SK-N-SH (cell line): ENCODE data around the gene UQCRC1. TPM values are rescaled to one million over a fixed set of nuclear protein-coding genes. Genes with fewer than 3 reads are reported as not detected.

ENCODE experiments used
- CTCF ChIA-PET: fragments of 300-600, 350-600 bp; formaldehyde crosslinking; extraction: SDS; loops from one replicate; lab custom pipeline; 2021; lab: Yijun Ruan, JAX
- POLR2A ChIA-PET: fragments of 350-600 bp; sonication (Branson Sonifier 250); formaldehyde crosslinking; extraction: SDS; loops from one replicate; lab custom pipeline; 2020; ENCODE audit warnings: antibody characterized with exemption, inconsistent platforms; lab: Yijun Ruan, JAX
- DNase-seq: peaks from one replicate; pipeline ENCODE4 v3.0.0; 2012
- H2AFZ ChIP-seq: fragments of 200-600 bp; sonication (generic); 2 replicates; pipeline ENCODE4 v1.8.1; 2016; ENCODE audit warnings: antibody characterized with exemption, mild to moderate bottlenecking, low read depth
- H3F3A ChIP-seq: fragments of 200-600 bp; sonication (generic); replicated peaks from 2 replicates; pipeline ENCODE3; 2016; ENCODE audit warnings: antibody characterized with exemption, mild to moderate bottlenecking; ENCODE audit not compliant: insufficient read depth
- H3K27ac ChIP-seq, 2 experiments: fragments of 200-500 bp in 1 of 2; fragments of 200-600 bp in 1 of 2; sonication (Bioruptor generic) in 1 of 2; sonication (generic), shearing (Covaris generic) in 1 of 2; 2 replicates each; pipeline versions ENCODE4 v1.5.1 to v1.6.1; 2014 to 2016; ENCODE audit warnings: low read depth in 2 of 2, inconsistent platforms in 1 of 2, low read length in 1 of 2, mild to moderate bottlenecking in 1 of 2, mixed read lengths in 1 of 2
- H3K27me3 ChIP-seq: fragments of 200-600 bp; sonication (generic), shearing (Covaris generic); 2 replicates; pipeline ENCODE4 v1.6.1; 2016; ENCODE audit warnings: mixed run types; ENCODE audit not compliant: insufficient read depth
- H3K36me3 ChIP-seq, 2 experiments: fragments of 200-500 bp in 1 of 2; fragments of 200-600 bp in 1 of 2; sonication (Bioruptor generic) in 1 of 2; sonication (generic) in 1 of 2; replicated peaks in 1 of 2; 2 replicates each; pipeline versions ENCODE3 to v1.5.1; 2014 to 2016; ENCODE audit warnings: low read length in 1 of 2, mild to moderate bottlenecking in 1 of 2; ENCODE audit not compliant: insufficient read depth in 2 of 2, control insufficient read depth in 1 of 2
- H3K4me1 ChIP-seq, 2 experiments: fragments of 200-500 bp in 1 of 2; fragments of 200-600 bp in 1 of 2; sonication (Bioruptor generic) in 1 of 2; sonication (generic), shearing (Covaris generic) in 1 of 2; 2 replicates each; pipeline versions ENCODE4 v1.5.1 to v1.6.1; 2014 to 2016; ENCODE audit warnings: low read depth in 1 of 2, low read length in 1 of 2, mixed run types in 1 of 2; ENCODE audit not compliant: insufficient read depth in 2 of 2, control insufficient read depth in 1 of 2
- H3K4me2 ChIP-seq: fragments of 200-600 bp; sonication (generic), shearing (Covaris generic); 2 replicates; pipeline ENCODE4 v1.6.1; 2017; ENCODE audit warnings: mixed run types
- H3K4me3 ChIP-seq, 2 experiments: fragments of 200-500 bp in 1 of 2; fragments of 200-600 bp in 1 of 2; sonication (Bioruptor generic) in 1 of 2; sonication (generic), shearing (Covaris generic) in 1 of 2; 2 replicates each; pipeline versions ENCODE4 v1.5.1 to v1.8.1; 2014 to 2016; ENCODE audit warnings: low read depth in 2 of 2, inconsistent platforms in 1 of 2, low read length in 1 of 2, mild to moderate bottlenecking in 1 of 2, mixed read lengths in 1 of 2, moderate library complexity in 1 of 2
- H3K79me2 ChIP-seq: fragments of 200-600 bp; sonication (generic); 2 replicates; pipeline ENCODE4 v1.8.1; 2017; ENCODE audit warnings: mild to moderate bottlenecking; ENCODE audit not compliant: insufficient read depth
- H3K9ac ChIP-seq: fragments of 200-600 bp; sonication (generic); 2 replicates; pipeline ENCODE4 v1.6.1; 2017; ENCODE audit warnings: mixed run types
- H3K9me2 ChIP-seq: fragments of 200-600 bp; sonication (generic); 2 replicates; pipeline ENCODE4 v1.6.1; 2017; ENCODE audit warnings: mixed run types
- H3K9me3 ChIP-seq: fragments of 200-600 bp; sonication (generic); 2 replicates; pipeline ENCODE4 v1.6.1; 2017; ENCODE audit warnings: mixed run types, mild to moderate bottlenecking, moderate library complexity
- H4K20me1 ChIP-seq: fragments of 200-600 bp; sonication (generic); 2 replicates; pipeline ENCODE4 v1.6.1; 2017; ENCODE audit warnings: mild to moderate bottlenecking, mixed run types; ENCODE audit not compliant: insufficient read depth
- CHD2 ChIP-seq: fragments of 150-350 bp; IDR thresholded peaks from 2 replicates; pipeline ENCODE4 v1.6.1; 2018; ENCODE audit warnings: low read length; ENCODE audit not compliant: partially characterized antibody
- EP300 ChIP-seq, 2 experiments: IDR thresholded peaks; 2 replicates each; pipeline versions ENCODE4 v1.4.0 to v1.6.1; 2012; ENCODE audit warnings: borderline replicate concordance in 1 of 2, low read depth in 1 of 2, low read length in 1 of 2
- EZH2phosphoT487 ChIP-seq: fragments of 200-600 bp; sonication (generic); IDR thresholded peaks from 2 replicates; pipeline ENCODE4 v1.6.1; 2017; ENCODE audit warnings: low read depth, mixed run types, mild to moderate bottlenecking, antibody characterized with exemption, moderate library complexity, borderline replicate concordance
- GATA2 ChIP-seq: sonication (generic); formaldehyde crosslinking; IDR thresholded peaks from 2 replicates; pipeline ENCODE4 v1.5.0; 2020; ENCODE audit warnings: mild to moderate bottlenecking, missing genetic modification reagents
- MEF2A ChIP-seq: IDR thresholded peaks from 2 replicates; pipeline ENCODE4 v1.4.0; 2012; ENCODE audit warnings: low read depth, borderline replicate concordance
- RCOR1 ChIP-seq: fragments of 150-350 bp; IDR thresholded peaks from 2 replicates; pipeline ENCODE4 v1.6.1; 2017; ENCODE audit warnings: antibody characterized with exemption, low read length
- whole genome bisulfite sequencing: methylation state at CpG from one replicate; pipeline ENCODE4 v1.1.6; 2017; ENCODE audit warnings: low lambda C conversion rate; 5-methylcytosine and 5-hydroxymethylcytosine counted together
- polyA plus RNA-seq, 3 experiments: library from polyadenylated mRNA; depleted of rRNA; stranded (reverse); fragments of >200 nt; gene quantifications; 2 replicates each; pipeline ENCODE4 v1.2.3, GENCODE V29; 2012
- TF ChIP-seq, protein P1 (sequence below): IDR thresholded peaks from 2 replicates; pipeline ENCODE4 v1.6.1; 2012; ENCODE audit warnings: mild to moderate bottlenecking, low read depth, low read length, moderate library complexity

UQCRC1 gene
- polyA plus RNA-seq, 1 of the 3 experiments (the other 2 are of a cell fraction): 284 TPM

DNA sequence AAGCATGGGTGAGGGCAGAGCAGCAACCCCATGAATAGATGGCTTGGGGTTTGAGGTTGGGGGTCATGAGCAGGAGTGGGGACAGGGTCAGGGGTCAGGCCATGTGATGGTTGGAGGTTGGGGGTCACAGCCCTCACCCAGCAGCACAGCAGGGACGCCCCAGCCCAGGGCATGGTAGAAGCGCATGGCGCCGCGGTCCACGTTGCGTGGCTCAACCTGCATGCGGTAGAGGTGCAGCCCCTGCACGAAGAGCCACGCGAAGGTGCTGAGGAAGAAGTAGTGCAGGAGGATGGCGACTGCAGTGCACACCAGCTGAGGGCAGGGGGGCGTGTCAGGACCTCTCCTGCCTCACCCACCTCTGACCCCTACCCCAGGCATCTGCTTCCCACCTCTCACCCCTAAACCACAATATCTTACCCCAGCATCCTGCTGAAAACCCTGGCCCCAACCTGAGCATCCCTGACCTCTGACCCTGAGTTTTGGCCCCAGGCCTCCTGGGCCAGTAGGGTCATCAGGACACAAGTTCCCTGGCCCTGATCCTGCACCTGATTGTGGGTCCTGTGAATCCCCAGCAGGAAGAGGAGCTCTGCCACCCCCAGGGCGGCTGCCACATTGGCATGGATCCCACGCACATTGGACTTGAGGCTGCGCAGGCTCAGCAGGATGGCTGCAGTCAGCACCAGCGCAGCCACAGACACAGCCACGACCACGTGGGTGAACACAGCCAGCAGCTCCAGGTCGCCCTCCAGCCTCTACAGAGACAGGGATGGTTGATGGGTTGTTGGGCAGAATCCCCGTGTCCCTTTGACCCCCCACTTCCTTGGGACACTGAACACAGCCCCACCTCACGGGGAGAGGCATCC, 35.7 kb upstream of the UQCRC1 start:
- ChIA-PET CTCF (interaction anchor here (2.0 kb wide), 1 partner anchor 10 kb away, joined by 7 read pairs; the partner anchor contains the start of gene SLC26A6), POLR2A (interaction anchor here (1.9 kb wide), 1 partner anchor 10 kb away, joined by 6 read pairs; the partner anchor contains the start of gene SLC26A6)
- Histone ChIP-seq H3K9ac (no peak overlapping the region), H2AFZ (no peak overlapping the region), H3K4me1 (no peaks in the 10 kb centered on the region), H3F3A (no peaks in the 10 kb centered on the region), H3K27me3 (no peaks in the 10 kb centered on the region), H3K9me2 (no peaks in the 10 kb centered on the region), H3K79me2 (no peaks in the 10 kb centered on the region), H3K27ac (no peak overlapping the region), H3K9me3 (no peaks in the 10 kb centered on the region), H3K4me2 (no peak overlapping the region), H3K36me3 (peaks cover 1 to 79% of the 10 kb centered on the region in 2 experiments), H4K20me1 (no peaks in the 10 kb centered on the region), H3K4me3 (no peak overlapping the region)
- WGBS: 97% methylated on average over 13 of the region's 22 CpGs
- TF ChIP-seq EZH2phosphoT487 (no peak), EP300 (IDR thresholded peaks at IDR 0.05; ENCODE audit: borderline replicate concordance in 1 of 2, low read depth in 1 of 2, low read length in 1 of 2) (no peak), RCOR1 (no peak), MEF2A (no peak), CHD2 (no peak), GATA2 (CRISPR knock-in tag) (no peak)
- TF ChIP-seq, protein P1, sequence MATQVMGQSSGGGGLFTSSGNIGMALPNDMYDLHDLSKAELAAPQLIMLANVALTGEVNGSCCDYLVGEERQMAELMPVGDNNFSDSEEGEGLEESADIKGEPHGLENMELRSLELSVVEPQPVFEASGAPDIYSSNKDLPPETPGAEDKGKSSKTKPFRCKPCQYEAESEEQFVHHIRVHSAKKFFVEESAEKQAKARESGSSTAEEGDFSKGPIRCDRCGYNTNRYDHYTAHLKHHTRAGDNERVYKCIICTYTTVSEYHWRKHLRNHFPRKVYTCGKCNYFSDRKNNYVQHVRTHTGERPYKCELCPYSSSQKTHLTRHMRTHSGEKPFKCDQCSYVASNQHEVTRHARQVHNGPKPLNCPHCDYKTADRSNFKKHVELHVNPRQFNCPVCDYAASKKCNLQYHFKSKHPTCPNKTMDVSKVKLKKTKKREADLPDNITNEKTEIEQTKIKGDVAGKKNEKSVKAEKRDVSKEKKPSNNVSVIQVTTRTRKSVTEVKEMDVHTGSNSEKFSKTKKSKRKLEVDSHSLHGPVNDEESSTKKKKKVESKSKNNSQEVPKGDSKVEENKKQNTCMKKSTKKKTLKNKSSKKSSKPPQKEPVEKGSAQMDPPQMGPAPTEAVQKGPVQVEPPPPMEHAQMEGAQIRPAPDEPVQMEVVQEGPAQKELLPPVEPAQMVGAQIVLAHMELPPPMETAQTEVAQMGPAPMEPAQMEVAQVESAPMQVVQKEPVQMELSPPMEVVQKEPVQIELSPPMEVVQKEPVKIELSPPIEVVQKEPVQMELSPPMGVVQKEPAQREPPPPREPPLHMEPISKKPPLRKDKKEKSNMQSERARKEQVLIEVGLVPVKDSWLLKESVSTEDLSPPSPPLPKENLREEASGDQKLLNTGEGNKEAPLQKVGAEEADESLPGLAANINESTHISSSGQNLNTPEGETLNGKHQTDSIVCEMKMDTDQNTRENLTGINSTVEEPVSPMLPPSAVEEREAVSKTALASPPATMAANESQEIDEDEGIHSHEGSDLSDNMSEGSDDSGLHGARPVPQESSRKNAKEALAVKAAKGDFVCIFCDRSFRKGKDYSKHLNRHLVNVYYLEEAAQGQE: no peak
- DNase-seq: no peak

DNA sequence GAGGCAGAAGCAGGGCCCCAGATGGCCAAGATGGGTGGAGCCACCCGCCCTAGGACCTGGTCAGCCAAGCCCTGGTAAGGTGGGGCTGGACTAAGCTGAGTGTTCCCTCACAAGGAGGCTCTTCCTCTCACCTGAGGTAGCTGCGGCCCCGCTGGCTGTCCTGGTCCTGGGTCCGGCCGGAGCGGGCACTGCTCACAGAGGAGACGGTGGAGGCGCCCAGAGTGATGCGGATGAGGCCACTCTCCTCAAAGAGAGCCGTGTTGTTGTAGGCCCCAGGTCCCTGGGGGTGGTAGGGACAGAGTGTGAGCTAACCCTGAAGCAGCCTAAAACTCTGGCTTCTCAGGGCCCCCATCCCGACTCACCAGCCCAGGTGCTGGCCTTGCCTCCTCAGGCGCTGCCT, 33.2 kb upstream of the UQCRC1 start:
- Histone ChIP-seq H3K79me2 (no peaks in the 10 kb centered on the region), H3K9me2 (no peaks in the 10 kb centered on the region), H3K9me3 (no peaks in the 10 kb centered on the region), H3K9ac (no peak overlapping the region), H3K36me3 (peaks cover 2 to 77% of the 10 kb centered on the region in 2 experiments), H3K27ac (no peak overlapping the region), H3K4me2 (no peak overlapping the region), H2AFZ (no peak overlapping the region), H3K4me1 (no peaks in the 10 kb centered on the region; a peak in 1 of 4 replicates), H3F3A (no peaks in the 10 kb centered on the region), H3K4me3 (no peak overlapping the region), H3K27me3 (no peaks in the 10 kb centered on the region), H4K20me1 (no peaks in the 10 kb centered on the region)
- CTCF ChIA-PET: no interaction called here
- no peak for TF ChIP-seq EP300 (IDR thresholded peaks at IDR 0.05; ENCODE audit: borderline replicate concordance in 1 of 2, low read depth in 1 of 2, low read length in 1 of 2)
- WGBS: 95% methylated on average over 8 of the region's 12 CpGs
- no peak for DNase-seq
- POLR2A ChIA-PET: no interaction called here
